ENCODE results near the gene ESRRA. TPM values are rescaled to one million over a fixed set of nuclear protein-coding genes. Genes with fewer than 3 reads are reported as not detected.

ESRRA gene
- total and polyA plus RNA-seq, 2 of the 4 experiments (the other 2 are of a cell fraction), result 10.2 to 15.0 TPM

GRCh38 chr11:64331569-64332371 lies 26.4 kb downstream of the ESRRA start:
- POLR2A ChIA-PET (ENCODE audit: unreplicated experiment), result interaction anchor here (0.6 kb wide), 1 partner anchor 14 kb away, joined by 3 read pairs; the partner anchor contains the start of genes PRDX5 and TRMT112
- no peak overlapping the region; the same call in 1 of the 2 replicates for H4K91ac ChIP-seq (ENCODE audit: insufficient read depth, low read depth, low read length)
- ATAC-seq (ENCODE audit: low read depth) (peak; percentile 84), DNase-seq (peak; percentile 87)
- no peak overlapping the region for H2BK5ac ChIP-seq (ENCODE audit: low read depth, low read length, poor library complexity, severe bottlenecking)
- H3K9me1 ChIP-seq (ENCODE audit: insufficient read depth, low read length), result peaks cover 8% of the 10 kb centered on the region
- no peaks in the 10 kb centered on the region for H3K36me3 ChIP-seq (ENCODE audit: control insufficient read depth, insufficient read depth, low read length)
- peak overlapping the region; percentile 46; the same call in 1 of the 2 replicates for H3K23ac ChIP-seq (ENCODE audit: low read depth, low read length)
- intact Hi-C loops (cut with micrococcal nuclease) (loop anchor here (1.0 kb wide), 1 partner anchor 27 kb away; no protein-coding TSS in a partner anchor), in situ Hi-C loops (cut with MboI; ENCODE audit: low sequenced_read_pairs) (no loop called here), dilution Hi-C loops (cut with HindIII; ENCODE audit: low sequenced_read_pairs, unreplicated experiment) (no loop called here)
- H3K27me3 ChIP-seq (ENCODE audit: control insufficient read depth, insufficient read depth, low read length), result no peaks in the 10 kb centered on the region; the same call in 1 of the 2 replicates
- 0 out of 2 replicates have a peak, but pooled peaks cover 3% of the 10 kb centered on the region for H4K20me1 ChIP-seq (ENCODE audit: insufficient read depth, low read length)
- CTCF ChIA-PET, result interaction anchor here (0.6 to 2.5 kb wide), 8 partner anchors 10 to 357 kb away, joined by 3 to 17 read pairs (median 4); partner anchors contain the start of genes PRDX5 and TRMT112
- H2BK20ac ChIP-seq (ENCODE audit: low read depth, low read length), result peak overlapping the region; percentile 48; the same call in 1 of the 2 replicates
- 0 out of 2 replicates have a peak, but pooled peaks have one; percentile 5 for TF ChIP-seq MAFK (IDR thresholded peaks at IDR 0.05; ENCODE audit: low read depth, low read length)
- TF ChIP-seq BHLHE40 (IDR thresholded peaks at IDR 0.05; ENCODE audit: low read depth, low read length), result no peak
- TF ChIP-seq SMC3 (IDR thresholded peaks at IDR 0.05; ENCODE audit: low read depth, low read length), result peak; percentile 63
- no peak for TF ChIP-seq RFX5 (IDR thresholded peaks at IDR 0.05; ENCODE audit: low read depth, low read length)
- no peak; the same call in 1 of the 2 replicates for TF ChIP-seq FOS (IDR thresholded peaks at IDR 0.05; ENCODE audit: low read depth, low read length)
- TF ChIP-seq NFE2L2 (IDR thresholded peaks at IDR 0.05; ENCODE audit: low read depth, low read length), result no peak
- TF ChIP-seq RAD21 (IDR thresholded peaks at IDR 0.05; ENCODE audit: low read length), result peak; percentile 60
- TF ChIP-seq CEBPB (IDR thresholded peaks at IDR 0.05; ENCODE audit: low read depth, low read length), result no peak
- 0 out of 2 replicates have a peak, but pooled peaks have one; percentile 34 for TF ChIP-seq MAZ (IDR thresholded peaks at IDR 0.05; ENCODE audit: borderline replicate concordance, low read depth, low read length)
- TF ChIP-seq, protein P1, sequence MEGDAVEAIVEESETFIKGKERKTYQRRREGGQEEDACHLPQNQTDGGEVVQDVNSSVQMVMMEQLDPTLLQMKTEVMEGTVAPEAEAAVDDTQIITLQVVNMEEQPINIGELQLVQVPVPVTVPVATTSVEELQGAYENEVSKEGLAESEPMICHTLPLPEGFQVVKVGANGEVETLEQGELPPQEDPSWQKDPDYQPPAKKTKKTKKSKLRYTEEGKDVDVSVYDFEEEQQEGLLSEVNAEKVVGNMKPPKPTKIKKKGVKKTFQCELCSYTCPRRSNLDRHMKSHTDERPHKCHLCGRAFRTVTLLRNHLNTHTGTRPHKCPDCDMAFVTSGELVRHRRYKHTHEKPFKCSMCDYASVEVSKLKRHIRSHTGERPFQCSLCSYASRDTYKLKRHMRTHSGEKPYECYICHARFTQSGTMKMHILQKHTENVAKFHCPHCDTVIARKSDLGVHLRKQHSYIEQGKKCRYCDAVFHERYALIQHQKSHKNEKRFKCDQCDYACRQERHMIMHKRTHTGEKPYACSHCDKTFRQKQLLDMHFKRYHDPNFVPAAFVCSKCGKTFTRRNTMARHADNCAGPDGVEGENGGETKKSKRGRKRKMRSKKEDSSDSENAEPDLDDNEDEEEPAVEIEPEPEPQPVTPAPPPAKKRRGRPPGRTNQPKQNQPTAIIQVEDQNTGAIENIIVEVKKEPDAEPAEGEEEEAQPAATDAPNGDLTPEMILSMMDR (conservative IDR thresholded peaks at IDR 0.05; ENCODE audit: low read depth, low read length), result peak; percentile 69
- no peak overlapping the region for H3K9ac ChIP-seq (ENCODE audit: low read depth, low read length)
- 0 out of 2 replicates have a peak, but pooled peaks cover 2% of the 10 kb centered on the region for H3K9me3 ChIP-seq (ENCODE audit: control insufficient read depth, insufficient read depth, low read length)
- H3K14ac ChIP-seq (replicated peaks; ENCODE audit: low read depth, low read length), result peak overlapping the region; percentile 5; the same call in 1 of the 2 replicates
- H3K4ac ChIP-seq (ENCODE audit: low read depth, low read length), result peak overlapping the region; percentile 61
- H3K18ac ChIP-seq (ENCODE audit: low read depth, low read length), result peak overlapping the region; percentile 18; the same call in 1 of the 2 replicates
- peak overlapping the region; percentile 92 for H2AK5ac ChIP-seq (ENCODE audit: low read depth, low read length)
- WGBS, 2 experiments (ENCODE audit: extremely low coverage in 2 of 2, insufficient read length in 1 of 2), result 41% methylated on average over 10 of the region's 20 CpGs; no CpG with 5 or more reads in 1 of the 2 experiments
- no TSS peak for BruUV-seq (replicated peaks)
- H4K8ac ChIP-seq (ENCODE audit: low read depth in 2 of 2, low read length in 2 of 2), result peak overlapping the region in 1 of 2 experiments; percentile 9; a peak in 1 of 4 replicates
- peak overlapping the region; percentile 31; the same call in 2 of the 3 replicates for H2BK15ac ChIP-seq (ENCODE audit: low read depth, low read length)
- no peak overlapping the region for H3K4me3 ChIP-seq (ENCODE audit: insufficient read depth, low read depth, low read length)
- H2BK120ac ChIP-seq (ENCODE audit: low read depth, low read length), result peak overlapping the region; percentile 39; the same call in 1 of the 2 replicates
- H2AFZ ChIP-seq (replicated peaks; ENCODE audit: low read length, poor library complexity), result peak overlapping the region; percentile 71
- H4K5ac ChIP-seq (ENCODE audit: low read depth, low read length), result no peak overlapping the region; the same call in 1 of the 2 replicates
- no peak overlapping the region for H3K56ac ChIP-seq (ENCODE audit: extremely low read depth, insufficient read depth, low read length)
- peaks cover 7% of the 10 kb centered on the region for H3K4me1 ChIP-seq (ENCODE audit: control insufficient read depth, insufficient read depth, low read length)
- peak overlapping the region; percentile 78 for H2AK9ac ChIP-seq (replicated peaks; ENCODE audit: low read depth, low read length, poor library complexity)
- no peak overlapping the region for H3K4me2 ChIP-seq (ENCODE audit: low read depth, low read length)
- no peak overlapping the region for H3K27ac ChIP-seq (ENCODE audit: insufficient read depth, low read length)
- H3K79me1 ChIP-seq (ENCODE audit: low read depth in 1 of 2, low read length in 2 of 2), result no peaks in the 10 kb centered on the region

Data from IMR-90 (cell line).